ENCODE measurements around the gene EPS15. TPM values are rescaled to one million over a fixed set of nuclear protein-coding genes. Genes with fewer than 3 reads are reported as not detected.

Gene EPS15
- total RNA-seq, 1 donor from 2014 or later: 42.0 TPM

DNA sequence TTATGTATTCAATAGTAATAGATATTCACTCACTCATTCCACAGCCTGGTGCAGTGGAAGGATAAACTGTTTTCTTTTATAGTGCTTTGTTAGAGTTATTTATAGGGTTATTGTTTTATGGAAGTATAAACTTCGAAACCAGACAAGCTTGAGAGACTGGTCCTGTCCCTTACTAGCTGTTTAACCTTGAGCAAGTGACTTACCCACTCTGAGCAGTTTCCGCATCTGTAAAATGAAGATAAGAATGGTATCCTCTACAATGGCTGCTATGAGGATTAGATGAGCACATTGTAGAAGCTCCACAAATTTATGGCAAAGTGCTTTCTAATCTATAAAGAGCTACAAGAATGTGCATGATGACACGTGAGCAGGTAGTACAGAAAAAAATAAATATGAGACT is 30.8 kb upstream of the EPS15 start:
- H3K9ac ChIP-seq: no peak overlapping the region
- H3K9me3 ChIP-seq (ENCODE audit: low read depth): no peaks in the 10 kb centered on the region
- Mint-ChIP-seq H3K27ac (no peak overlapping the region), H3K36me3 (no peaks in the 10 kb centered on the region), H3K4me3 (no peak overlapping the region), H3K4me1 (no peaks in the 10 kb centered on the region), H3K27me3 (ENCODE audit: insufficient read depth, low read depth) (no peaks in the 10 kb centered on the region), H3K9me3 (no peaks in the 10 kb centered on the region)
- H2AFZ ChIP-seq (replicated peaks): no peak overlapping the region
- H3K4me1 ChIP-seq: no peaks in the 10 kb centered on the region
- no peak overlapping the region for H3K4me2 ChIP-seq
- no peak overlapping the region for H3K27ac ChIP-seq
- no peaks in the 10 kb centered on the region for H3K27me3 ChIP-seq
- H4K20me1 ChIP-seq (ENCODE audit: low read depth): no peaks in the 10 kb centered on the region
- H3K4me3 ChIP-seq: no peak overlapping the region
- no peak for TF ChIP-seq CTCF (IDR thresholded peaks at IDR 0.05)
- no peak for TF ChIP-seq EZH2 (IDR thresholded peaks at IDR 0.05)
- no peak for TF ChIP-seq EZH2phosphoT487 (IDR thresholded peaks at IDR 0.05)
- no peaks in the 10 kb centered on the region for H3K79me2 ChIP-seq (ENCODE audit: low read depth)
- H3F3A ChIP-seq (ENCODE audit: low read depth): no peaks in the 10 kb centered on the region
- no peak for DNase-seq (ENCODE audit: low spot score)
- no peaks in the 10 kb centered on the region for H3K36me3 ChIP-seq

DNA sequence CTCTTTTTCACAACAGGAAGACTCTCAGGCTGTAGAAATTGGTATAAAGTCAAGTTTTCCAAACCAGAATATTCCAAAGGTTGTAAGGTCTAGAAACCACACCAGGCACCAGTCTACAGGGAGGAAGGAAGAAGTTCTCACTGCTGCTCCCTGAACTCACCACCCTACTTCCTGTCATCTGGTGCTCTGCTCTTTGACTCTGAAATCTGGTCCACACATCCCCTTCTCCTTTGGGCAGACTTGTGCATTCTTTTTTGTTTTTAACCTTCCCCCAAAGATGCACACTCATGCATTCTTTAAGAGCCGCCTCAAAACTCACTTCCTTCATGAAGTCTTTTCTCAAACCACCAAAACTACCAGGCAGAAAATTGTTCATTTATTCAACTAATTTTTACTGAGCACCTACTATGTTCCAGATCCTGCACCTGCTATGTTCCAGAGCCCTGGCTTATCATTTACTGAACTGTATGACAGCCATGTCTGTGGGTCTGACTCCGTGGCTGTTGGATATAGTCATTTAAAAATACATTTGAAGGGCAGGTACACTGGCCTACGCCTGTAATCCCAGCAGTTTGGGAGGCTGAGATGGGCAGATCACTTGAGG is 30.1 kb upstream of the EPS15 start:
- no peak overlapping the region for H2AFZ ChIP-seq (replicated peaks)
- Mint-ChIP-seq H3K9me3 (no peaks in the 10 kb centered on the region), H3K27me3 (ENCODE audit: insufficient read depth, low read depth) (no peaks in the 10 kb centered on the region), H3K27ac (no peak overlapping the region), H3K4me3 (no peak overlapping the region), H3K36me3 (no peaks in the 10 kb centered on the region), H3K4me1 (no peaks in the 10 kb centered on the region)
- H3K4me1 ChIP-seq: no peaks in the 10 kb centered on the region
- no peaks in the 10 kb centered on the region for H3K79me2 ChIP-seq (ENCODE audit: low read depth)
- no peaks in the 10 kb centered on the region for H3K36me3 ChIP-seq
- H4K20me1 ChIP-seq (ENCODE audit: low read depth): no peaks in the 10 kb centered on the region
- no peak overlapping the region for H3K4me2 ChIP-seq
- H3K9ac ChIP-seq: no peak overlapping the region
- H3K4me3 ChIP-seq: no peak overlapping the region
- H3K27ac ChIP-seq: no peak overlapping the region
- H3K9me3 ChIP-seq (ENCODE audit: low read depth): no peaks in the 10 kb centered on the region
- H3K27me3 ChIP-seq: no peaks in the 10 kb centered on the region
- H3F3A ChIP-seq (ENCODE audit: low read depth): no peaks in the 10 kb centered on the region
- no peak for DNase-seq (ENCODE audit: low spot score)
- no peak for TF ChIP-seq EZH2phosphoT487 (IDR thresholded peaks at IDR 0.05)
- no peak for TF ChIP-seq EZH2 (IDR thresholded peaks at IDR 0.05)
- TF ChIP-seq CTCF (IDR thresholded peaks at IDR 0.05): no peak

- no peak overlapping the region for H3K4me3 ChIP-seq
- H3K36me3 ChIP-seq: no peaks in the 10 kb centered on the region
- no peaks in the 10 kb centered on the region for H3K79me2 ChIP-seq (ENCODE audit: low read depth)
- no peak overlapping the region for H2AFZ ChIP-seq (replicated peaks)
- no peaks in the 10 kb centered on the region for H3F3A ChIP-seq (ENCODE audit: low read depth)
- Mint-ChIP-seq H3K36me3 (no peaks in the 10 kb centered on the region), H3K4me1 (no peaks in the 10 kb centered on the region), H3K9me3 (no peaks in the 10 kb centered on the region), H3K27ac (no peak overlapping the region), H3K27me3 (ENCODE audit: insufficient read depth, low read depth) (no peaks in the 10 kb centered on the region), H3K4me3 (no peak overlapping the region)
- TF ChIP-seq CTCF (IDR thresholded peaks at IDR 0.05) (no peak), EZH2 (IDR thresholded peaks at IDR 0.05) (no peak), EZH2phosphoT487 (IDR thresholded peaks at IDR 0.05) (no peak)
- H4K20me1 ChIP-seq (ENCODE audit: low read depth): no peaks in the 10 kb centered on the region
- H3K27me3 ChIP-seq: no peaks in the 10 kb centered on the region
- no peak for DNase-seq (ENCODE audit: low spot score)
- no peaks in the 10 kb centered on the region for H3K9me3 ChIP-seq (ENCODE audit: low read depth)
- H3K4me2 ChIP-seq: no peak overlapping the region
- H3K9ac ChIP-seq: no peak overlapping the region
- no peaks in the 10 kb centered on the region for H3K4me1 ChIP-seq
- no peak overlapping the region for H3K27ac ChIP-seq
Measured at GRCh38 chr1:51543858-51544257, 24.8 kb upstream of the EPS15 start.

Data from neural progenitor cell (in vitro differentiated cells).